GM18870 (cell line): ENCODE data around the gene DHRS4L2.

Experiments
- ATAC-seq: cut with Tn5 transposase; IDR thresholded peaks from one replicate; pipeline ENCODE4 v1.9.1; 2021; ENCODE audit warnings: moderate library complexity; ENCODE audit not compliant: unreplicated experiment

Gene DHRS4L2

GRCh38 chr14:24051789-24052655 is 63.3 kb downstream of the DHRS4L2 start, which contains the start of gene CARMIL3:
TSS of gene CARMIL3 (plus strand) at chr14:24052009. CDS start at chr14:24052154, 145 bp downstream.
- ATAC-seq = no peak

GRCh38 chr14:24052656-24053547 is 64.2 kb downstream of the DHRS4L2 start:
- ATAC-seq = no peak

- no peak for ATAC-seq
These were observed 65.0 kb downstream of the DHRS4L2 start for GRCh38 chr14:24053548-24054323.

- ATAC-seq = no peak
These were observed 65.6 kb downstream of the DHRS4L2 start for GRCh38 chr14:24054324-24054641.

GRCh38 chr14:24054646-24055045 is 65.9 kb downstream of the DHRS4L2 start:
- no peak for ATAC-seq
